ENCODE data around the gene ZCCHC17.

ZCCHC17 gene

GRCh38 chr1:31324992-31325391 is 28.2 kb downstream of the ZCCHC17 start:
- Histone ChIP-seq H3K9me2 (replicated peaks; ENCODE audit: insufficient read depth, low read length) (no peaks in the 10 kb centered on the region), H3K27me3 (replicated peaks; ENCODE audit: insufficient read depth, low read length) (no peaks in the 10 kb centered on the region), H3K9ac (ENCODE audit: low read length) (no peak overlapping the region), H2AFZ (ENCODE audit: low read length) (no peak overlapping the region), H4K20me1 (ENCODE audit: insufficient read depth, low read length) (no peaks in the 10 kb centered on the region), H3K36me3 (replicated peaks; ENCODE audit: insufficient read depth, low read length) (no peaks in the 10 kb centered on the region), H3K4me1 (ENCODE audit: low read length) (no peaks in the 10 kb centered on the region), H3K4me2 (ENCODE audit: low read depth, low read length) (no peak overlapping the region), H3K4me3 (ENCODE audit: low read length) (no peak overlapping the region), H3F3A (ENCODE audit: insufficient read depth, low read length) (no peaks in the 10 kb centered on the region), H3K9me3 (replicated peaks; ENCODE audit: insufficient read depth, low read length) (no peaks in the 10 kb centered on the region), H3K79me2 (ENCODE audit: low read length) (no peaks in the 10 kb centered on the region), H3K27ac (ENCODE audit: low read length) (no peak overlapping the region)
- TF ChIP-seq EZH2phosphoT487 (IDR thresholded peaks at IDR 0.05; ENCODE audit: low read length): no peak
- TF ChIP-seq CTCF (IDR thresholded peaks at IDR 0.05; ENCODE audit: low read length): no peak
- DNase-seq: no peak

- no peak for TF ChIP-seq CTCF (IDR thresholded peaks at IDR 0.05; ENCODE audit: low read length)
- TF ChIP-seq EZH2phosphoT487 (IDR thresholded peaks at IDR 0.05; ENCODE audit: low read length): no peak
- no peak for TF ChIP-seq EZH2 (optimal IDR thresholded peaks at IDR 0.05; ENCODE audit: low read depth, low read length)
- Histone ChIP-seq H3F3A (ENCODE audit: insufficient read depth, low read length) (no peaks in the 10 kb centered on the region), H3K9ac (ENCODE audit: low read length) (no peak overlapping the region), H3K4me1 (ENCODE audit: low read length) (no peaks in the 10 kb centered on the region), H2AFZ (ENCODE audit: low read length) (no peak overlapping the region), H3K36me3 (replicated peaks; ENCODE audit: insufficient read depth, low read length) (no peaks in the 10 kb centered on the region), H3K27me3 (replicated peaks; ENCODE audit: insufficient read depth, low read length) (no peaks in the 10 kb centered on the region), H3K27ac (ENCODE audit: low read length) (no peak overlapping the region), H4K20me1 (ENCODE audit: insufficient read depth, low read length) (no peaks in the 10 kb centered on the region), H3K4me3 (ENCODE audit: low read length) (no peak overlapping the region), H3K9me2 (replicated peaks; ENCODE audit: insufficient read depth, low read length) (no peaks in the 10 kb centered on the region), H3K79me2 (ENCODE audit: low read length) (no peaks in the 10 kb centered on the region), H3K4me2 (ENCODE audit: low read depth, low read length) (no peak overlapping the region), H3K9me3 (replicated peaks; ENCODE audit: insufficient read depth, low read length) (no peaks in the 10 kb centered on the region)
- no peak for DNase-seq
Observed at GRCh38 chr1:31326461-31326860, 29.6 kb downstream of the ZCCHC17 start.

- TF ChIP-seq CTCF (IDR thresholded peaks at IDR 0.05; ENCODE audit: low read length) (no peak), EZH2 (optimal IDR thresholded peaks at IDR 0.05; ENCODE audit: low read depth, low read length) (no peak), EZH2phosphoT487 (IDR thresholded peaks at IDR 0.05; ENCODE audit: low read length) (no peak)
- H2AFZ ChIP-seq (ENCODE audit: low read length): no peak overlapping the region
- no peaks in the 10 kb centered on the region for H3K9me3 ChIP-seq (replicated peaks; ENCODE audit: insufficient read depth, low read length)
- no peak overlapping the region for H3K4me3 ChIP-seq (ENCODE audit: low read length)
- H3K9ac ChIP-seq (ENCODE audit: low read length): no peak overlapping the region
- H3K9me2 ChIP-seq (replicated peaks; ENCODE audit: insufficient read depth, low read length): no peaks in the 10 kb centered on the region
- H3K4me2 ChIP-seq (ENCODE audit: low read depth, low read length): no peak overlapping the region
- H3K36me3 ChIP-seq (replicated peaks; ENCODE audit: insufficient read depth, low read length): no peaks in the 10 kb centered on the region
- no peak for DNase-seq
- H3K27me3 ChIP-seq (replicated peaks; ENCODE audit: insufficient read depth, low read length): no peaks in the 10 kb centered on the region
- no peaks in the 10 kb centered on the region for H3F3A ChIP-seq (ENCODE audit: insufficient read depth, low read length)
- H3K4me1 ChIP-seq (ENCODE audit: low read length): no peaks in the 10 kb centered on the region
- H3K27ac ChIP-seq (ENCODE audit: low read length): no peak overlapping the region
- no peaks in the 10 kb centered on the region for H3K79me2 ChIP-seq (ENCODE audit: low read length)
- H4K20me1 ChIP-seq (ENCODE audit: insufficient read depth, low read length): no peaks in the 10 kb centered on the region
Observed at GRCh38 chr1:31327381-31327780, 30.5 kb downstream of the ZCCHC17 start.

Measured in MM.1S (cell line).